Cardiac fibroblast (primary cell): ENCODE measurements around the gene DHCR7.

Source experiments
- DNase-seq, 2 donors: peaks; one replicate each; pipeline versions ENCODE4 v3.0.0 to v3.0.0-alpha.2; 2010; ENCODE audit warnings: low read depth in 2 of 2
- H3K4me3 ChIP-seq, 2 donors: replicated peaks in 1 of 2; 1 replicate in 1 of 2; 2 replicates in 1 of 2; pipeline ENCODE4 v1.5.1; 2011; ENCODE audit warnings: low read depth in 2 of 2, low read length in 2 of 2, mild to moderate bottlenecking in 2 of 2, moderate library complexity in 1 of 2
- TF ChIP-seq, protein P1 (sequence below): IDR thresholded peaks from one replicate; pipeline ENCODE4 v1.5.1; 2011; ENCODE audit warnings: low read depth, mild to moderate bottlenecking, low read length, inconsistent platforms

Gene DHCR7

DNA sequence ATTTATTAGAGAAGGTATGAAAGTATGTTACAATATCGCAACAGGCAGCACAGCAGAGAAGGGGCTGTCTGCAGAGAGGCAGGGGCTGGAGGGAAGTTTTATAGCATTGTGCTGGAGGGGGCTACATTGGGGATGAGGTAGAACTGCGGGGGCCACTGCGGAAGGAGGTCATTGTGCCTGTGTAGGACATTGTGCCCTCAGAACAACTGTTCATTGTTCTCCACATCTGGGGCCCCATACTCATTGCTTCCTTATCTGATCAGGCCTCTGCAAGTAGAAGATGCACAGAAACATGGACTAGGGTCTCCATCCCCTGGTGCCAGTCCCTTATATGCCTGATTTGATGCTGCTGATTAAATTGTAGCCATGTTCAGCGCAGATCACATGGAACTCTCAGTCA lies 16.9 kb upstream of the DHCR7 start:
- no peak overlapping the region for H3K4me3 ChIP-seq
- no peak for DNase-seq
- TF ChIP-seq, protein P1, sequence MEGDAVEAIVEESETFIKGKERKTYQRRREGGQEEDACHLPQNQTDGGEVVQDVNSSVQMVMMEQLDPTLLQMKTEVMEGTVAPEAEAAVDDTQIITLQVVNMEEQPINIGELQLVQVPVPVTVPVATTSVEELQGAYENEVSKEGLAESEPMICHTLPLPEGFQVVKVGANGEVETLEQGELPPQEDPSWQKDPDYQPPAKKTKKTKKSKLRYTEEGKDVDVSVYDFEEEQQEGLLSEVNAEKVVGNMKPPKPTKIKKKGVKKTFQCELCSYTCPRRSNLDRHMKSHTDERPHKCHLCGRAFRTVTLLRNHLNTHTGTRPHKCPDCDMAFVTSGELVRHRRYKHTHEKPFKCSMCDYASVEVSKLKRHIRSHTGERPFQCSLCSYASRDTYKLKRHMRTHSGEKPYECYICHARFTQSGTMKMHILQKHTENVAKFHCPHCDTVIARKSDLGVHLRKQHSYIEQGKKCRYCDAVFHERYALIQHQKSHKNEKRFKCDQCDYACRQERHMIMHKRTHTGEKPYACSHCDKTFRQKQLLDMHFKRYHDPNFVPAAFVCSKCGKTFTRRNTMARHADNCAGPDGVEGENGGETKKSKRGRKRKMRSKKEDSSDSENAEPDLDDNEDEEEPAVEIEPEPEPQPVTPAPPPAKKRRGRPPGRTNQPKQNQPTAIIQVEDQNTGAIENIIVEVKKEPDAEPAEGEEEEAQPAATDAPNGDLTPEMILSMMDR, result no peak

DNA sequence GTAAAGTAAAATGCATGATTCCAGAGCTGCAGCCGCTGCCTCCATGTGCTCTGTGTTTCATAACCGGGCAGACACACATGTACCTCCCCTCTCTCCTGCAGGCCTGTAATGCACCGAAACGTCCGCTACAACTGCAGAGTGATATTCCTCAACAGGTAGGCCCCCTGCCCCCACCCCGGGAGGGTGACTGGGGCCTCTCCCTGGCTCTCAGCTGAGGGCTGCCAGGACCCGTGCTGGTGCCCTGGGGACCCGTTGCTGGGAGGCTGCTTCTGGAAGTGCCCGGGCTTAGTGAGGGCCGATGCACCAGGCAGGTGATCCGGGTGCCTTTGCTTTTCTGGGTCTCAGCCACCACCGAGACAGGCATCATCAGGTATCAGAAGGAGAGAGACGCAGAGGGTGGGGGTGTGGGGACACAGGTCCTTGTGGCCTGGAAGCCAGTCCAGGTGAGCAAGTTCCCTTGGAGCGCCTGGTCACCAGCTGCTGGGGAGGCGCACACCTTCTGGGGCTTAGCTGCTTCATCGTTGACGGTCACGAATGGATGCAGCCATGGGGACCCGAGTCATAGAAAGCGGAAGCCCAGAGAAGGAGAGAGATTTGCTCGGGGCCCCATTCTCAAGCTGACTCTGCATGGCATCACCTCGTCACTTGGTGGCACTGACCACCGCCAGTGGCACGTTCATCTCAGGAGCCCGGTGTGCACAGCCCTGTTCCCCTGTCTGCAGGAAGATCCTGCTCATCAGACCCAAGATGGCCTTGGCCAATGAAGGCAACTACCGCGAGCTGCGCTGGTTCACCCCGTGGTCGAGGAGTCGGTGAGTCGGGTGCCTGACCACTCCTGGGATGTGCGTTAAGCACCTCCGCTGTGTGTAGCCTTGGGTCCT lies 15.4 kb upstream of the DHCR7 start:
- no peak for DNase-seq
- TF ChIP-seq, protein P1, result no peak
- no peak overlapping the region for H3K4me3 ChIP-seq

DNA sequence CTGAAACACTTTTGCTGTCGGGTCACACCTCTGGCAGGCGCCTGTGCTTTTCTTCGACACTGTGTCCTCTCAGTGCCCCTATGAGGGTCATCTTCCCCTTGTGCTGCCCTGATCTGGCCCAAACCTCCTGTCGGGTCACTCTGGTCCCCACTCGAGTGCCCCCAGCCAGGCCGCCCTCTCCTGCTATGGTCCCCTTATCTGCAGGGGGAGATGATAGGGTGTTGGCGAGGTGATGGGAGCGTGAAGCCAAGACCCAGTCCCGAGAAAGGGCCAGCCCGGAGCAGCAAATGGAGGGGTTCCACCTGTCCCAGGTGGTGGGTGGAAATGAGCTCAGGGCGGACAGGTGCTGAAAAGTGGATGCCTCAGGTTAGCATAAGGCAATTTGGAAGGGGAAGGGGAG lies 14.5 kb upstream of the DHCR7 start:
- no peak for DNase-seq
- H3K4me3 ChIP-seq, result no peak overlapping the region
- TF ChIP-seq, protein P1, result no peak

DNA sequence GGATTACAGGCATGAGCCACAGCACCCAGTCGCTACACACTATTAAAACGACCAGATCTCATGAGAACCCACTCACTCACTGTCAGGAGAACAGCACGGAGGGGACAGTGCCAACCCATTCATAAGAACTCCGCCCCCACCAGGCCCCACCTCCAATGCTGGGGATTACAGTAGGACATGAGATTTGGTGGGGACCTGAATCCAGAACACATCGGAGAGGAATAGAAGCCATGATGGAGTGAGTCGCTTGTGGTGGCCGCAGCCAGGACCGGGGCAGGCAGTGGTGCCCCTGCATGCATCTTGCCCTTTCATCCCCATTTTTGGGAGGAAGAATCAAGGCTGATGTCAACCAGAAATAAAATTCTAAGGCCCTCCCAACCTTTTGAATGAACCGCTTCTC lies 13.5 kb upstream of the DHCR7 start:
- TF ChIP-seq, protein P1, result no peak
- H3K4me3 ChIP-seq, result no peak overlapping the region
- no peak for DNase-seq

DNA sequence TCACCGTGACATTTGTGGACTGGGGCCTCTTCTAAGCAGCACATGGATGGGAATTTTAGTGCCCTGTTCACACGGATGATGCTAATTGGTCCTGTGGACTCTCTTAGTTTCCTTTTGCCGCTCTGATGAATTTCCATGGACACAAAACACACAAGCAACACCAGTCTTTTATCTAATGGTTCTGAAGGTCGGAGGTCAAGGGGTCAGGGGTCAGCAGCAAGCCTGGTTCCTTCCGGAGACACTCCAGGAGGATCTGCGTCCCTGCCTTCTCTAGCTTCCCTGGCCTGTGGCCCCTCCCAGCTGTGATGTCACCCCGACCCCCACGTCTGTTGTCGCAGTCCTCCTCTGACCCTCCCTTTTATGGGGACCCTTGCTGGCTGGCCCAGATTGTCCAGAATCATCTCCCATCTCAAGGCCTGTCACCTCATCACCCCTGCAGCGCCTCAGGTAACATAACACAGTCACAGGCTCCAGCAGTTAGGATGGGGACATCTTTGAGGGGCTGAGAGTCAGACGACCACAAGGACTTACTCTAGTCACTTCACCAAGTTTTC lies 11.7 kb upstream of the DHCR7 start:
- DNase-seq, result no peak
- TF ChIP-seq, protein P1, result no peak
- no peak overlapping the region for H3K4me3 ChIP-seq

DNA sequence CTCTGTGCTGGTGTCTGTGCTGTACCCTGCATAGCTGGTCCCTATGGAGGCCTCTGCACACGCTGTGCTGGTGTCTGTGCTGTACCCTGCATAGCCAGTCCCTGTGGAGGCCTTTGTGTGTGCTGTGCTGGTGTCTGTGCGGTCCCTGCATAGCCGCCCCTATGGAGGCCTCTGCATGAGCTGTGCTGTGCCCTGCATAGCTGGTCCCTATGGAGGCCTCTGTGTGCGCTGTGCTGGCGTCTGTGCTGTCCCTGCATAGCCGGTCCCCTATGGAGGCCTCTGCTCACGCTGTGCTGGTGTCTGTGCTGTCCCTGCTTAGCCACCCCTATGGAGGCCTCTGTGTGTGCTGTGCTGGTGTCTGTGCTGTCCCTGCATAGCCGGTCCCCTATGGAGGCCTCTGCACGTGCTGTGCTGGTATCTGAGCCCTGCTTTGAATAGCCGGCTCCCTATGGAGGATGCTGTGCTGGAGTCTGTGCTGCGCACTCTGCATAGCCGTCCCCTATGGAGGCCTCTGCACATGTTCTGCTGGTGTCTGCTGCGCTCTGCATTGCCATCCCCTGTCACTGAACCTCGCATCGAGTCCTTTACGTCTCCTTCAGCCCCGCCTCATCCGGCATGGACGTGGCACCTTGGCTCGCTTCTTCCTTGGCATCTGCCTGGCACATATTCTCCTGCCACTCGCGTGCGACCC lies 11.0 kb upstream of the DHCR7 start:
- TF ChIP-seq, protein P1, result no peak
- DNase-seq, result no peak
- no peak overlapping the region for H3K4me3 ChIP-seq
